HG03196 (cell line): Measurements from ENCODE around the gene PPIL1.
"Not testable (repeated sequence)": the region's sequence is repeated elsewhere in the genome, so short reads cannot be mapped to it uniquely, and the experiment has no call there.

ENCODE experiments used
- ATAC-seq: cut with Tn5 transposase; IDR thresholded peaks from one replicate; pipeline ENCODE4 v1.9.1; 2021; ENCODE audit not compliant: unreplicated experiment

The PPIL1 gene

GRCh38 chr6:36817176-36817817, 57.3 kb downstream of the PPIL1 start:
- no peak for ATAC-seq

- no peak for ATAC-seq
These were observed 58.5 kb downstream of the PPIL1 start for GRCh38 chr6:36815962-36816735.

GRCh38 chr6:36814249-36814648, 60.4 kb downstream of the PPIL1 start:
- no peak for ATAC-seq

- no peak for ATAC-seq
These were observed 61.1 kb downstream of the PPIL1 start for GRCh38 chr6:36813526-36813925.

GRCh38 chr6:36813047-36813446, 61.6 kb downstream of the PPIL1 start:
- ATAC-seq: not testable (repeated sequence)

GRCh38 chr6:36809941-36810803, 64.4 kb downstream of the PPIL1 start:
- no peak for ATAC-seq

- ATAC-seq: no peak
These were observed 65.4 kb downstream of the PPIL1 start for GRCh38 chr6:36809156-36809555.

- no peak for ATAC-seq
These were observed 66.0 kb downstream of the PPIL1 start for GRCh38 chr6:36808634-36809033.

- ATAC-seq: no peak
These were observed 66.9 kb downstream of the PPIL1 start for GRCh38 chr6:36807750-36808149.

GRCh38 chr6:36807143-36807542, 67.5 kb downstream of the PPIL1 start:
- no peak for ATAC-seq

- ATAC-seq: no peak
These were observed 68.7 kb downstream of the PPIL1 start for GRCh38 chr6:36805917-36806316.

GRCh38 chr6:36805096-36805797, 69.4 kb downstream of the PPIL1 start:
- ATAC-seq: no peak
